Cardiac atrium fibroblast (primary cell): ENCODE results near the gene DDN. TPM values are rescaled to one million over a fixed set of nuclear protein-coding genes. Genes with fewer than 3 reads are reported as not detected.

Source experiments
- total RNA-seq: library from RNA; depleted of rRNA; stranded (reverse); fragments of >200 nt; gene quantifications from 2 replicates; pipeline ENCODE4 v1.2.3, GENCODE V29; 2015

The DDN gene
- total RNA-seq, result 0.32 TPM in 1 of 2 replicates, not detected in the other

GRCh38 chr12:48999371-49000131 is at the start of gene DDN:
Gene DDN (minus strand): TSS chr12:48999375. CDS start chr12:48999287, 88 bp downstream.

GRCh38 chr12:49018261-49019119 is 19.3 kb upstream of the DDN start, which contains the start of gene PRKAG1:
Gene PRKAG1 (minus strand): TSS chr12:49018776. CDS start chr12:49018740, 36 bp downstream.

GRCh38 chr12:48978291-48978740 is 20.9 kb downstream of the DDN start, which contains the start of gene WNT1:
Gene WNT1 (plus strand): TSS chr12:48978322. CDS start chr12:48978651, 329 bp downstream.

GRCh38 chr12:48957141-48958048 is 41.8 kb downstream of the DDN start, which contains the start of gene ARF3:
Gene ARF3 (minus strand): TSS chr12:48957487. CDS start chr12:48941095, 16,392 bp downstream.

Other genes starting within 250 kb of the DDN start
- 17.5 and 37.4 TPM in 2 replicates for gene ADCY6, start 210.3 kb downstream of the DDN start, total RNA-seq
- gene CACNB3, start 180.9 kb downstream of the DDN start, total RNA-seq, result 11.7 and 27.3 TPM in 2 replicates
- 39.7 and 41.5 TPM in 2 replicates for gene DDX23, start 147.2 kb downstream of the DDN start, total RNA-seq
- gene RND1, start 133.5 kb downstream of the DDN start, total RNA-seq, result 0.18 TPM in 1 of 2 replicates, not detected in the other
- 57.0 and 72.1 TPM in 2 replicates for gene FKBP11, start 73.9 kb downstream of the DDN start, total RNA-seq
- 72.0 and 83.8 TPM in 2 replicates for gene ARF3, start 41.9 kb downstream of the DDN start, total RNA-seq
- 0.18 TPM in 1 of 2 replicates, not detected in the other for gene WNT10B, start 27.6 kb downstream of the DDN start, total RNA-seq
- not detected in 2 replicates for gene WNT1, start 21.1 kb downstream of the DDN start, total RNA-seq
- 56.9 and 62.5 TPM in 2 replicates for gene PRKAG1, start 19.4 kb upstream of the DDN start, total RNA-seq
- 21.1 and 23.6 TPM in 2 replicates for gene KMT2D, start 61.4 kb upstream of the DDN start, total RNA-seq
- gene RHEBL1, start 70.6 kb upstream of the DDN start, total RNA-seq, result not detected in 2 replicates
- not detected in 2 replicates for gene DHH, start 95.4 kb upstream of the DDN start, total RNA-seq
- 45.7 and 63.5 TPM in 2 replicates for gene LMBR1L, start 111.5 kb upstream of the DDN start, total RNA-seq
- gene TUBA1B, start 132.0 kb upstream of the DDN start, total RNA-seq, result 1,105 and 1,347 TPM in 2 replicates
- 328 and 443 TPM in 2 replicates for gene TUBA1A, start 189.7 kb upstream of the DDN start, total RNA-seq